Iris pigment epithelial cell (primary cell): Measurements from ENCODE around the gene TMEM184A.

ENCODE experiments used
- DNase-seq: peaks from one replicate; pipeline ENCODE4 v3.0.0-alpha.2; 2011; ENCODE audit warnings: low read depth

TMEM184A gene

GRCh38 chr7:1567896-1568510 is 12.0 kb upstream of the TMEM184A start:
- peak; percentile 66 for DNase-seq

- peak; percentile 29 for DNase-seq
Measured at GRCh38 chr7:1567049-1567771, 11.2 kb upstream of the TMEM184A start.

- no peak for DNase-seq
Measured at GRCh38 chr7:1566687-1567048, 10.7 kb upstream of the TMEM184A start.

GRCh38 chr7:1564603-1565022 is 8.6 kb upstream of the TMEM184A start:
- peak; percentile 27 for DNase-seq

GRCh38 chr7:1563981-1564602 is 8.1 kb upstream of the TMEM184A start:
- DNase-seq, result no peak

GRCh38 chr7:1562597-1563051 is 6.6 kb upstream of the TMEM184A start:
- no peak for DNase-seq

GRCh38 chr7:1562116-1562515 is 6.1 kb upstream of the TMEM184A start:
- no peak for DNase-seq

GRCh38 chr7:1561036-1561940 is 5.3 kb upstream of the TMEM184A start:
- no peak for DNase-seq

- no peak for DNase-seq
Measured at GRCh38 chr7:1560620-1561031, 4.6 kb upstream of the TMEM184A start.

GRCh38 chr7:1559626-1560590 is 3.9 kb upstream of the TMEM184A start:
- DNase-seq, result no peak

- DNase-seq, result no peak
Measured at GRCh38 chr7:1558841-1559625, 3.0 kb upstream of the TMEM184A start.

- no peak for DNase-seq
Measured at GRCh38 chr7:1558181-1558811, 2.3 kb upstream of the TMEM184A start.

- DNase-seq, result no peak
Measured at GRCh38 chr7:1557771-1558170, 1.8 kb upstream of the TMEM184A start.

- no peak for DNase-seq
Measured at GRCh38 chr7:1557006-1557405, 1.0 kb upstream of the TMEM184A start.

GRCh38 chr7:1555046-1555812 is 776 bp downstream of the TMEM184A start:
- peak; percentile 80 for DNase-seq

- no peak for DNase-seq
Measured at GRCh38 chr7:1554333-1555045, 1.5 kb downstream of the TMEM184A start.

- DNase-seq, result no peak
Measured at GRCh38 chr7:1553512-1554210, 2.3 kb downstream of the TMEM184A start.

GRCh38 chr7:1552200-1552599 is 3.8 kb downstream of the TMEM184A start:
- DNase-seq, result no peak
